NT2/D1 (cell line): ENCODE data around the gene HOXD10.
A peak's percentile ranks its signal among the peaks of the same experiment; 100 is the strongest.

ENCODE experiments used
- DNase-seq: peaks from one replicate; pipeline ENCODE4 v3.0.0-alpha.2; 2011; ENCODE audit warnings: low read depth, low spot score
- H3K27me3 ChIP-seq: 2 replicates; pipeline ENCODE4 v1.6.0; 2011; ENCODE audit warnings: mild to moderate bottlenecking; ENCODE audit not compliant: insufficient read length, insufficient read depth
- H3K36me3 ChIP-seq: 2 replicates; pipeline ENCODE4 v1.6.1; 2011; ENCODE audit warnings: mild to moderate bottlenecking, low read length, mixed read lengths; ENCODE audit not compliant: insufficient read depth, insufficient read length
- H3K4me1 ChIP-seq: 2 replicates; pipeline ENCODE4 v1.5.1; 2011; ENCODE audit not compliant: insufficient read depth, insufficient read length
- H3K4me3 ChIP-seq: 2 replicates; pipeline ENCODE4 v1.5.1; 2011; ENCODE audit warnings: low read depth; ENCODE audit not compliant: insufficient read length
- H3K9ac ChIP-seq: 2 replicates; pipeline ENCODE4 v1.6.0; 2011; ENCODE audit warnings: low read depth; ENCODE audit not compliant: insufficient read length
- H3K9me3 ChIP-seq: 2 replicates; pipeline ENCODE4 v1.5.1; 2011; ENCODE audit warnings: mild to moderate bottlenecking, low read length; ENCODE audit not compliant: insufficient read depth
- SUZ12 ChIP-seq: IDR thresholded peaks from 2 replicates; pipeline ENCODE4 v1.6.1; 2011; ENCODE audit not compliant: insufficient read length, insufficient read depth; ENCODE audit errors: extremely low read depth
- YY1 ChIP-seq: IDR thresholded peaks from 2 replicates; pipeline ENCODE4 v1.6.1; 2011; ENCODE audit not compliant: insufficient read length, insufficient read depth
- ZNF274 ChIP-seq: IDR thresholded peaks from 2 replicates; pipeline ENCODE4 v1.6.1; 2011; ENCODE audit warnings: mild to moderate bottlenecking, low read depth, low read length

Gene HOXD10

DNA sequence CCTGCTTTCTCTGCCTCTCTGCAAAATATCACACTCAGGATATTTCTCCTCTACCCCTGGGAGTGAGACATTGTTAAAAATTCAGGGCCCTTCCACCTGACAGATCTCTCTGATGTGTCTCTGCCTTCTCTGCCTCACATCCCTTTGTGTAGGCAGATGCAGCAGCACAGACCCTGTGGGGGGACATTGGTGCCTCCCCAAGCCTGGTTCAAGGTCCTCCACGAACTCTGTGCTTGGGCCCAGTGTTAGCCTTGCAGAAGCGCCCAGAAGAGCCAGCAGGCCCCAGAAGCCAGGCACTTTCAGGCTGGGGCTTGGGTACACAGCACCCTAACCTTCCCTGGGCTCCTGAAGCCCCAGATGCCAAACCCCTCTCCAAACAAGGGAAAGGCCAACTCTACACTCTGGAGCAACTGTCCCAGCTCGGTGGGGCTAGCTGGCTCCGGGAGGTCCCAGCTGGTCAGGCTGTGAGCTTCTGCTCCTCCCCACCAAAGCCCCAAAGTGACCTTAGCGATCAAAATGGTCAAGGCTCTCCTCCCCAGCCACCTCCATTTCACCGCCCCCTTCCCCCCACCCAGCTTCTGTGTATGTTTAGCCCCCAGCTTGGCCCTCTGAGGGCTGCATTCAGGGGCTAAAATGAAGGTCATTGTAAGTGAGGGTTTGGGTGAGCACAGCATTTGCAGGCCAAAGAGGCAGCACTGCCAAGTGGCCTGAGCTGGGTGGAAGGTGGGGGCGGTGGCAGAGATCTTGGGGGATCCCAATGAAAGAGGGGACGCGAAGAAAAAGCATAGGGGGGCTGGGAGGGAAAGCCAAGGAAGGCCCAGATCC, 8.6 kb downstream of the HOXD10 start:
- Histone ChIP-seq H3K9ac (no peak overlapping the region), H3K36me3 (no peaks in the 10 kb centered on the region), H3K4me1 (peaks cover 10% of the 10 kb centered on the region), H3K27me3 (peaks cover 99% of the 10 kb centered on the region), H3K9me3 (no peaks in the 10 kb centered on the region), H3K4me3 (no peak overlapping the region)
- no peak for DNase-seq
- TF ChIP-seq ZNF274, result no peak
- TF ChIP-seq SUZ12, result no peak

- Histone ChIP-seq H3K9ac (no peak overlapping the region), H3K4me1 (peaks cover 11% of the 10 kb centered on the region), H3K27me3 (peaks cover 99% of the 10 kb centered on the region), H3K9me3 (no peaks in the 10 kb centered on the region), H3K4me3 (no peak overlapping the region), H3K36me3 (no peaks in the 10 kb centered on the region)
- TF ChIP-seq SUZ12, result no peak
- no peak for TF ChIP-seq ZNF274
- TF ChIP-seq YY1, result no peak
- DNase-seq, result no peak
Observed at GRCh38 chr2:176125772-176126054, 9.1 kb downstream of the HOXD10 start.

DNA sequence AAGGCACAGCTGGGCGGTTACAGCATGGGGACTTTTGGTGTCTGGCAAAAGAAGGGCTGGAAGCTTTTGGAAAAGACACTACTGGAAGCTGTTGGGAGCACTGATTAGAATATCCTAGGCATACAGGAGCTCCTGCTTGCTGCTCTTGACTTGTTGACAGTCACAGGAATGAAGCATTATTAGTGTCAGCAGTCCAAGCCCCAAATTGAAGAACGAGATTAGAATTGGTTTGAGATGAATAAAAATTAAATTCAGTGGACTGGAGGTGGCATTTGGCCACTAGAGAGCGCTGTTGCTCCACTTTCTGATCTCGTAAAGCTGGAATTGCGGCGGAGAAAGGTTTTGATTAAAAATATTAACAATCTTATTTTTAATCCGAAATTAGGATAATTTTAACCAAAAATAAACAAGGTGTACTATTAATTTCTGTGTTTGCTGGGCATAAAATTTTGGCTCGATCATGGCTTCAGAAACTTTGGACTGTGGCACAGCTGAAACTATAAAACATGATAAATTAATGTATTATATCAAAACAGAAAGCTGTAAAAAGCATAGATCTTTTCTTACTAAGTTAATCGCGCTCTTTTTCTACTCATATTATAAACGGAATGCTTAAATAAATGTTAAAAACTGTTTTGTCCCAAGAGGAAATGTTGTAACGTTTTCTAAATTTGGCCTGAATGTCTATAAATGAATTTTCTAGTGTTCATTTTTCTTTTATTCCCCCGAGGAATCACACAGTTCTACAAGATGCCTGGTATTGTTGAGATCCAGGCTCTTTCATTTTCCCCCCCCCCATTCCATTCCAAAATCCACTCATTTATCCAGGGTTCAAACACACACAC, 10.6 kb downstream of the HOXD10 start:
- no peak overlapping the region for H3K4me3 ChIP-seq
- peaks cover 9% of the 10 kb centered on the region for H3K4me1 ChIP-seq
- no peaks in the 10 kb centered on the region for H3K9me3 ChIP-seq
- TF ChIP-seq SUZ12, result no peak
- TF ChIP-seq YY1, result no peak
- no peak for TF ChIP-seq ZNF274
- DNase-seq, result no peak
- H3K27me3 ChIP-seq, result peaks cover 99% of the 10 kb centered on the region
- H3K9ac ChIP-seq, result no peak overlapping the region
- no peaks in the 10 kb centered on the region for H3K36me3 ChIP-seq

- DNase-seq, result no peak
- H3K9me3 ChIP-seq, result no peaks in the 10 kb centered on the region
- no peak overlapping the region for H3K9ac ChIP-seq
- TF ChIP-seq ZNF274, result no peak
- no peak for TF ChIP-seq YY1
- TF ChIP-seq SUZ12, result no peak
- peaks cover 99% of the 10 kb centered on the region for H3K27me3 ChIP-seq
- no peak overlapping the region for H3K4me3 ChIP-seq
- no peaks in the 10 kb centered on the region for H3K36me3 ChIP-seq
- peaks cover 9% of the 10 kb centered on the region for H3K4me1 ChIP-seq
Observed at GRCh38 chr2:176127774-176128072, 11.1 kb downstream of the HOXD10 start.

GRCh38 chr2:176128172-176128981, 11.8 kb downstream of the HOXD10 start:
- no peak for DNase-seq
- H3K4me3 ChIP-seq, result peak overlapping the region; percentile 32

GRCh38 chr2:176128982-176129796, 12.6 kb downstream of the HOXD10 start, which contains the start of gene HOXD8:
TSS of gene HOXD8 (plus strand) at chr2:176129705. CDS start at chr2:176130367, 662 bp downstream.
- peaks cover 99% of the 10 kb centered on the region for H3K27me3 ChIP-seq
- no peaks in the 10 kb centered on the region for H3K9me3 ChIP-seq
- TF ChIP-seq SUZ12 (no peak), ZNF274 (no peak), YY1 (no peak)
- peaks cover 9% of the 10 kb centered on the region for H3K4me1 ChIP-seq
- H3K9ac ChIP-seq, result peak within 1 kb of the TSS; percentile 56
- no peak for DNase-seq
- H3K36me3 ChIP-seq, result no peaks in the 10 kb centered on the region
- H3K4me3 ChIP-seq, result peak within 1 kb of the TSS; percentile 39

More at GRCh38 chr2:176128172-176128981, 11.8 kb downstream of the HOXD10 start:
- TF ChIP-seq SUZ12 (peak; percentile 57), ZNF274 (no peak), YY1 (no peak)
- H3K9me3 ChIP-seq, result no peaks in the 10 kb centered on the region
- peaks cover 9% of the 10 kb centered on the region for H3K4me1 ChIP-seq
- peaks cover 99% of the 10 kb centered on the region for H3K27me3 ChIP-seq
- no peaks in the 10 kb centered on the region for H3K36me3 ChIP-seq
- no peak overlapping the region for H3K9ac ChIP-seq
